Sigmoid colon (tissue), 3 donors: ENCODE measurements around the gene EGLN3.

Source experiments
- POLR2A ChIP-seq, 2 donors: fragments of 450-650 bp; IDR thresholded peaks; one replicate each; pipeline ENCODE4 v1.6.1; 2016; ENCODE audit warnings: antibody characterized with exemption in 2 of 2, mild to moderate bottlenecking in 2 of 2, moderate library complexity in 2 of 2
- TF ChIP-seq, protein P1 (sequence below), 4 experiments: fragments of 450-650 bp in 3 of 4; fragments of 200-600 bp in 1 of 4; IDR thresholded peaks; one replicate each; pipeline ENCODE4 v1.5.1; 2016 to 2019; ENCODE audit warnings: antibody characterized with exemption in 4 of 4, mild to moderate bottlenecking in 3 of 4, moderate library complexity in 2 of 4

DNA sequence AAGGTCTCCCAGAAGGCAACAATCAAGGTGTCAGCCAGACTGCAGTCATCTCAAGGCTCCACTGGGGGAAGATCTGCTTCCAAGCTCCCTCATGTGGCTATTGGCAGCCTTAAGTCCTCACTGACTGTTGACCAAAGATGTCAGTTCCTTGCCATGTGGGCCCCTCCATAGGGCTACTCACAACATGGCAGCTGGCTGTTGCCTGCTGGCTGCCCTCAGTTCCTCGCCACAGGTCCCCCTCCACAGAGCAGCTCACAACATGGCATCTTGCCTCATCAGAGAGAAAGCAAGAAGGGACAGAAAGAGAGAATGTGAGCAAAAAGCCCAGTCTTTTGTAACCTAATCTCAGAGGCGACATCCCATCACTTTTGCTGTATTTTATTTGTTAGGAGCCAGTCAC, 34.4 kb upstream of the EGLN3 start:
- TF ChIP-seq POLR2A (IDR thresholded peaks at IDR 0.05) = no peak
- TF ChIP-seq, protein P1, sequence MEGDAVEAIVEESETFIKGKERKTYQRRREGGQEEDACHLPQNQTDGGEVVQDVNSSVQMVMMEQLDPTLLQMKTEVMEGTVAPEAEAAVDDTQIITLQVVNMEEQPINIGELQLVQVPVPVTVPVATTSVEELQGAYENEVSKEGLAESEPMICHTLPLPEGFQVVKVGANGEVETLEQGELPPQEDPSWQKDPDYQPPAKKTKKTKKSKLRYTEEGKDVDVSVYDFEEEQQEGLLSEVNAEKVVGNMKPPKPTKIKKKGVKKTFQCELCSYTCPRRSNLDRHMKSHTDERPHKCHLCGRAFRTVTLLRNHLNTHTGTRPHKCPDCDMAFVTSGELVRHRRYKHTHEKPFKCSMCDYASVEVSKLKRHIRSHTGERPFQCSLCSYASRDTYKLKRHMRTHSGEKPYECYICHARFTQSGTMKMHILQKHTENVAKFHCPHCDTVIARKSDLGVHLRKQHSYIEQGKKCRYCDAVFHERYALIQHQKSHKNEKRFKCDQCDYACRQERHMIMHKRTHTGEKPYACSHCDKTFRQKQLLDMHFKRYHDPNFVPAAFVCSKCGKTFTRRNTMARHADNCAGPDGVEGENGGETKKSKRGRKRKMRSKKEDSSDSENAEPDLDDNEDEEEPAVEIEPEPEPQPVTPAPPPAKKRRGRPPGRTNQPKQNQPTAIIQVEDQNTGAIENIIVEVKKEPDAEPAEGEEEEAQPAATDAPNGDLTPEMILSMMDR (IDR thresholded peaks at IDR 0.05) = no peak
